Panc1 (cell line): ENCODE results near the gene TSHZ2.

Experiments
- POLR2AphosphoS5 ChIP-seq: IDR thresholded peaks from 2 replicates; pipeline ENCODE4 v1.6.1; 2012; ENCODE audit warnings: mild to moderate bottlenecking, low read depth, low read length, moderate library complexity
- TF ChIP-seq, protein P1 (sequence below): fragments of 450-650 bp; IDR thresholded peaks from 2 replicates; pipeline ENCODE4 v1.5.1; 2017; ENCODE audit warnings: mild to moderate bottlenecking

DNA sequence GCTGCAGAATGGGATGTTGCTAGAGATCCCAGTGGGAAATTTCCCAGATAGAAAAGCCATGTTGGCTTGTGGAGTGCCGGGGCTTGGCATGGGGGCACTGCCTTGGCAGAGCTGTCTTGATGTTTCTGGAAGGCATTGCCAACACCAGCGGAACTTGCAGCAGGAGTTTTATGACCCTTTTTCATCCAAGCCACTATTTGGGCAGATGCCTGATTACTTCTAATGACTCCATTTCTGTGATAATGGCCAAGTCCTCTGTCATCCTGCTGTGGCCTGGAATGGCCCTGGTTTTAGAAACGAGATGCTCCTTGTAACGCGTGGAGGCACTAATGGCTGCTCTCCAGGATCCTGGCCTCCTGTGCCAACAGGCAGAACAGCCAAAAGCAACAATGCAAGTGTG, 392.5 kb downstream of the TSHZ2 start:
- TF ChIP-seq, protein P1, sequence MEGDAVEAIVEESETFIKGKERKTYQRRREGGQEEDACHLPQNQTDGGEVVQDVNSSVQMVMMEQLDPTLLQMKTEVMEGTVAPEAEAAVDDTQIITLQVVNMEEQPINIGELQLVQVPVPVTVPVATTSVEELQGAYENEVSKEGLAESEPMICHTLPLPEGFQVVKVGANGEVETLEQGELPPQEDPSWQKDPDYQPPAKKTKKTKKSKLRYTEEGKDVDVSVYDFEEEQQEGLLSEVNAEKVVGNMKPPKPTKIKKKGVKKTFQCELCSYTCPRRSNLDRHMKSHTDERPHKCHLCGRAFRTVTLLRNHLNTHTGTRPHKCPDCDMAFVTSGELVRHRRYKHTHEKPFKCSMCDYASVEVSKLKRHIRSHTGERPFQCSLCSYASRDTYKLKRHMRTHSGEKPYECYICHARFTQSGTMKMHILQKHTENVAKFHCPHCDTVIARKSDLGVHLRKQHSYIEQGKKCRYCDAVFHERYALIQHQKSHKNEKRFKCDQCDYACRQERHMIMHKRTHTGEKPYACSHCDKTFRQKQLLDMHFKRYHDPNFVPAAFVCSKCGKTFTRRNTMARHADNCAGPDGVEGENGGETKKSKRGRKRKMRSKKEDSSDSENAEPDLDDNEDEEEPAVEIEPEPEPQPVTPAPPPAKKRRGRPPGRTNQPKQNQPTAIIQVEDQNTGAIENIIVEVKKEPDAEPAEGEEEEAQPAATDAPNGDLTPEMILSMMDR: no peak
- no peak for TF ChIP-seq POLR2AphosphoS5
